GM23338 (cell line): ENCODE measurements around the gene GADD45GIP1. TPM values are rescaled to one million over a fixed set of nuclear protein-coding genes. Genes with fewer than 3 reads are reported as not detected.
A peak's percentile ranks its signal among the peaks of the same experiment; 100 is the strongest.

Experiments used
- ETS1 ChIP-seq: IDR thresholded peaks from 2 replicates; pipeline ENCODE4 v1.6.1; 2016; ENCODE audit warnings: antibody characterized with exemption
- EZH2phosphoT487 ChIP-seq: fragments of 200-600 bp; sonication (generic); IDR thresholded peaks from one replicate; pipeline ENCODE4 v1.8.1; 2018; ENCODE audit warnings: antibody characterized with exemption; ENCODE audit not compliant: unreplicated experiment
- JUNB ChIP-seq: IDR thresholded peaks from one replicate; pipeline ENCODE4 v1.6.1; 2016; ENCODE audit warnings: antibody characterized with exemption; ENCODE audit not compliant: unreplicated experiment
- POLR2AphosphoS5 ChIP-seq: IDR thresholded peaks from 2 replicates; pipeline ENCODE4 v1.6.1; 2016; ENCODE audit warnings: antibody characterized with exemption, low read depth
- microRNA-seq: library from miRNA; unstranded; fragments of <30 nt; microRNA quantifications from one replicate; pipeline ENCODE4, GENCODE V29; 2017
- polyA plus RNA-seq: library from polyadenylated mRNA; unstranded; fragments of >200 nt; fragmentation: Nextera tagmentation; extraction: Ambion mirVana; gene quantifications from 2 replicates; pipeline ENCODE4 v1.2.1, GENCODE V29; 2016
- small RNA-seq: library from RNA; depleted of rRNA; stranded (forward); fragments of <200 nt; gene quantifications from one replicate; pipeline ENCODE3, GENCODE V24; 2014; ENCODE audit warnings: low replicate concordance
- total RNA-seq: library from RNA; depleted of rRNA; stranded (reverse); fragments of >200 nt; shearing (Covaris generic); gene quantifications from 2 replicates; pipeline ENCODE4 v1.2.3, GENCODE V29; 2014; rRNA removed

Gene GADD45GIP1
- total and polyA plus RNA-seq, 2 experiments from 2014 or later = 63.9 to 255 TPM

DNA sequence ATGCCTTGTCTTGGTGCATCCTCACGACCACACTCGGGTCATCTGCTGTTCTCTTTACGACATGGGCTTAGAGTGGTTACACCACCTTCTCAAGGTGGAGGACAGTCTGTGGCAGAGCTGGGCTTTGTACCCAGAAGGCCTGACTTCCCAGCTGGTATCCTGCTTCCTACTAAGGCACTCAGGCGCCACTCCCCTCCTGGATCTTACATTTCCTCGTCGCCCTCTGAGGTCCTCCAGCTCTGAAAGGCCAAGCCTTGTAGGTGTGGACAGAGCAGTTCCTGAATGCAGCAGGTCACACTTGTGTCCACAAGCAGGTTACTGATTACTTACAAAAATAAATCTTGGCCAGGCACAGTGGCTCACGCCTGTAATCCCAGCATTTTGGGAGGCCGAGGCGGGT lies 49.9 kb downstream of the GADD45GIP1 start (continued):
- no peak for TF ChIP-seq ETS1
- TF ChIP-seq JUNB = no peak
- TF ChIP-seq POLR2AphosphoS5 = no peak
- TF ChIP-seq EZH2phosphoT487 = no peak

Small RNA genes lying within 50 kb of the gene (microRNA-seq; reads per million reads assigned to microRNA genes)
- gene MIR5695 = not detected
- gene MIR6515 = not detected

Small RNA genes lying within 50 kb of the gene (small RNA-seq; reads per million reads assigned to genes)
- gene MIR5695 = not detected
- gene MIR6515 = 0.32 reads per million, percentile 16 among the genes with 10 or more reads in this experiment

Other genes starting within 250 kb of the GADD45GIP1 start
- gene TNPO2, start 233.3 kb downstream of the GADD45GIP1 start, total RNA-seq = 83.0 and 85.9 TPM in 2 replicates
- gene TNPO2, start 233.3 kb downstream of the GADD45GIP1 start, polyA plus RNA-seq = 35.8 and 37.1 TPM in 2 replicates
- gene TRIR, start 222.5 kb downstream of the GADD45GIP1 start, total RNA-seq = 170 and 171 TPM in 2 replicates
- gene TRIR, start 222.5 kb downstream of the GADD45GIP1 start, polyA plus RNA-seq = 254 and 257 TPM in 2 replicates
- 75.3 and 109 TPM in 2 replicates for gene GET3, start 219.7 kb downstream of the GADD45GIP1 start, total RNA-seq
- gene GET3, start 219.7 kb downstream of the GADD45GIP1 start, polyA plus RNA-seq = 89.5 and 90.4 TPM in 2 replicates
- gene BEST2, start 205.4 kb downstream of the GADD45GIP1 start, total RNA-seq = 7.5 and 10.4 TPM in 2 replicates
- gene BEST2, start 205.4 kb downstream of the GADD45GIP1 start, polyA plus RNA-seq = 1.2 and 1.3 TPM in 2 replicates
- 85.3 and 86.4 TPM in 2 replicates for gene HOOK2, start 181.7 kb downstream of the GADD45GIP1 start, total RNA-seq
- 46.9 and 56.9 TPM in 2 replicates for gene HOOK2, start 181.7 kb downstream of the GADD45GIP1 start, polyA plus RNA-seq
- gene JUNB, start 165.7 kb downstream of the GADD45GIP1 start, total RNA-seq = 16.0 and 20.2 TPM in 2 replicates
- gene JUNB, start 165.7 kb downstream of the GADD45GIP1 start, polyA plus RNA-seq = 7.7 and 7.8 TPM in 2 replicates
- gene PRDX2, start 155.4 kb downstream of the GADD45GIP1 start, total RNA-seq = 465 and 486 TPM in 2 replicates
- gene PRDX2, start 155.4 kb downstream of the GADD45GIP1 start, polyA plus RNA-seq = 314 and 346 TPM in 2 replicates
- gene THSD8, start 155.2 kb downstream of the GADD45GIP1 start, total RNA-seq = 0.38 TPM in 1 of 2 replicates, not detected in the other
- 38.5 and 42.2 TPM in 2 replicates for gene THSD8, start 155.2 kb downstream of the GADD45GIP1 start, polyA plus RNA-seq
- 62.6 and 68.2 TPM in 2 replicates for gene RNASEH2A, start 150.6 kb downstream of the GADD45GIP1 start, total RNA-seq
- gene RNASEH2A, start 150.6 kb downstream of the GADD45GIP1 start, polyA plus RNA-seq = 39.4 and 40.5 TPM in 2 replicates
- gene RTBDN, start 122.6 kb downstream of the GADD45GIP1 start, total RNA-seq = 3.3 and 4.1 TPM in 2 replicates
- gene RTBDN, start 122.6 kb downstream of the GADD45GIP1 start, polyA plus RNA-seq = 4.4 and 4.6 TPM in 2 replicates
- 13.4 and 19.9 TPM in 2 replicates for gene MAST1, start 118.7 kb downstream of the GADD45GIP1 start, total RNA-seq
- gene MAST1, start 118.7 kb downstream of the GADD45GIP1 start, polyA plus RNA-seq = 8.9 and 13.9 TPM in 2 replicates
- gene DNASE2, start 75.8 kb downstream of the GADD45GIP1 start, total RNA-seq = 27.3 and 35.0 TPM in 2 replicates
- 15.9 and 17.4 TPM in 2 replicates for gene DNASE2, start 75.8 kb downstream of the GADD45GIP1 start, polyA plus RNA-seq
- gene KLF1, start 70.0 kb downstream of the GADD45GIP1 start, total RNA-seq = 1.1 and 1.4 TPM in 2 replicates
- gene KLF1, start 70.0 kb downstream of the GADD45GIP1 start, polyA plus RNA-seq = 0.74 and 0.80 TPM in 2 replicates
- gene GCDH, start 66.1 kb downstream of the GADD45GIP1 start, total RNA-seq = 73.3 and 99.8 TPM in 2 replicates
- gene GCDH, start 66.1 kb downstream of the GADD45GIP1 start, polyA plus RNA-seq = 51.5 and 54.1 TPM in 2 replicates
- 0.62 and 0.63 TPM in 2 replicates for gene SYCE2, start 37.9 kb downstream of the GADD45GIP1 start, total RNA-seq
- gene SYCE2, start 37.9 kb downstream of the GADD45GIP1 start, polyA plus RNA-seq = 1.9 and 2.9 TPM in 2 replicates
- 74.7 and 83.5 TPM in 2 replicates for gene FARSA, start 23.5 kb downstream of the GADD45GIP1 start, total RNA-seq
- gene FARSA, start 23.5 kb downstream of the GADD45GIP1 start, polyA plus RNA-seq = 86.4 and 86.5 TPM in 2 replicates
- gene CALR, start 18.6 kb downstream of the GADD45GIP1 start, total RNA-seq = 724 and 760 TPM in 2 replicates
- gene CALR, start 18.6 kb downstream of the GADD45GIP1 start, polyA plus RNA-seq = 1,131 and 1,182 TPM in 2 replicates
- 67.0 and 69.7 TPM in 2 replicates for gene RAD23A, start 11.4 kb downstream of the GADD45GIP1 start, total RNA-seq
- 121 and 127 TPM in 2 replicates for gene RAD23A, start 11.4 kb downstream of the GADD45GIP1 start, polyA plus RNA-seq
- gene DAND5, start 12.4 kb upstream of the GADD45GIP1 start, total RNA-seq = 0.28 TPM in 1 of 2 replicates, not detected in the other
- gene DAND5, start 12.4 kb upstream of the GADD45GIP1 start, polyA plus RNA-seq = 0.10 and 0.18 TPM in 2 replicates
- 0.14 and 1.2 TPM in 2 replicates for gene NFIX, start 38.3 kb upstream of the GADD45GIP1 start, total RNA-seq
- 0.06 and 0.31 TPM in 2 replicates for gene NFIX, start 38.3 kb upstream of the GADD45GIP1 start, polyA plus RNA-seq
- gene LYL1, start 145.6 kb upstream of the GADD45GIP1 start, total RNA-seq = 0.47 and 2.2 TPM in 2 replicates
- gene LYL1, start 145.6 kb upstream of the GADD45GIP1 start, polyA plus RNA-seq = 0.77 and 1.2 TPM in 2 replicates
- gene TRMT1, start 159.5 kb upstream of the GADD45GIP1 start, total RNA-seq = 76.4 and 88.6 TPM in 2 replicates
- 90.1 and 92.6 TPM in 2 replicates for gene TRMT1, start 159.5 kb upstream of the GADD45GIP1 start, polyA plus RNA-seq
- gene NACC1, start 161.0 kb upstream of the GADD45GIP1 start, total RNA-seq = 203 and 260 TPM in 2 replicates
- 12.4 and 16.1 TPM in 2 replicates for gene NACC1, start 161.0 kb upstream of the GADD45GIP1 start, polyA plus RNA-seq
- 55.9 and 58.3 TPM in 2 replicates for gene STX10, start 193.2 kb upstream of the GADD45GIP1 start, total RNA-seq
- gene STX10, start 193.2 kb upstream of the GADD45GIP1 start, polyA plus RNA-seq = 42.8 and 44.0 TPM in 2 replicates
- gene IER2, start 193.2 kb upstream of the GADD45GIP1 start, total RNA-seq = 99.1 and 124 TPM in 2 replicates
- 191 and 200 TPM in 2 replicates for gene IER2, start 193.2 kb upstream of the GADD45GIP1 start, polyA plus RNA-seq